Amniotic epithelial cell (primary cell): ENCODE measurements around the gene KLK5.
"Not testable (repeated sequence)": the region's sequence is repeated elsewhere in the genome, so short reads cannot be mapped to it uniquely, and the experiment has no call there.

Source experiments
- DNase-seq: peaks from one replicate; pipeline ENCODE4 v3.0.0-alpha.2; 2010; ENCODE audit warnings: low read depth

KLK5 gene

GRCh38 chr19:50952910-50953309 is at the start of gene KLK5:
TSS of gene KLK5 (minus strand) at chr19:50953038. CDS start at chr19:50952657, 381 bp downstream.
- DNase-seq, result no peak

- no peak for DNase-seq
Measured at GRCh38 chr19:51002089-51002532, 49.3 kb upstream of the KLK5 start.

- no peak for DNase-seq
Measured at GRCh38 chr19:51001515-51001914, 48.7 kb upstream of the KLK5 start, which contains the start of gene KLK8. TSS of gene KLK8 (minus strand) at chr19:51001604. CDS start at chr19:51001167, 437 bp downstream.

- no peak for DNase-seq
Measured at GRCh38 chr19:51000981-51001380, 48.1 kb upstream of the KLK5 start.

GRCh38 chr19:51000426-51000825 is 47.6 kb upstream of the KLK5 start:
- no peak for DNase-seq

GRCh38 chr19:50998686-50999085 is 45.8 kb upstream of the KLK5 start:
- no peak for DNase-seq

- DNase-seq, result no peak
Measured at GRCh38 chr19:50998061-50998460, 45.2 kb upstream of the KLK5 start.

- no peak for DNase-seq
Measured at GRCh38 chr19:50994129-50994528, 41.3 kb upstream of the KLK5 start.

- no peak for DNase-seq
Measured at GRCh38 chr19:50992666-50993035, 39.8 kb upstream of the KLK5 start.

GRCh38 chr19:50984416-50984815 is 31.6 kb upstream of the KLK5 start:
- DNase-seq, result not testable (repeated sequence)

GRCh38 chr19:50983625-50984292 is 30.9 kb upstream of the KLK5 start, which contains the start of gene KLK7:
TSS of gene KLK7 (minus strand) at chr19:50983917. CDS start at chr19:50982399, 1,518 bp downstream.
- DNase-seq, result no peak

- no peak for DNase-seq
Measured at GRCh38 chr19:50982186-50982585, 29.3 kb upstream of the KLK5 start.

GRCh38 chr19:50981587-50982146 is 28.8 kb upstream of the KLK5 start:
- DNase-seq, result no peak

GRCh38 chr19:50980208-50980607 is 27.4 kb upstream of the KLK5 start:
- no peak for DNase-seq

GRCh38 chr19:50979758-50980157 is 26.9 kb upstream of the KLK5 start:
- DNase-seq, result no peak

GRCh38 chr19:50978772-50979390 is 26.0 kb upstream of the KLK5 start:
- no peak for DNase-seq

GRCh38 chr19:50977626-50978025 is 24.8 kb upstream of the KLK5 start:
- no peak for DNase-seq

GRCh38 chr19:50975766-50976165 is 22.9 kb upstream of the KLK5 start:
- no peak for DNase-seq

- DNase-seq, result no peak
Measured at GRCh38 chr19:50974702-50975556, 22.1 kb upstream of the KLK5 start.

- no peak for DNase-seq
Measured at GRCh38 chr19:50972795-50973376, 20.0 kb upstream of the KLK5 start.

GRCh38 chr19:50969810-50970209 is 17.0 kb upstream of the KLK5 start:
- not testable (repeated sequence) for DNase-seq

GRCh38 chr19:50969413-50969760 is 16.5 kb upstream of the KLK5 start, which contains the start of gene KLK6:
TSS of gene KLK6 (minus strand) at chr19:50969591. CDS start at chr19:50968104, 1,487 bp downstream.
- no peak for DNase-seq
